ENCODE data around the gene THRA. TPM values are rescaled to one million over a fixed set of nuclear protein-coding genes. Genes with fewer than 3 reads are reported as not detected.

THRA gene
- total and polyA plus RNA-seq, 9 of the 15 experiments (the other 6 are each of a cell fraction or from before 2014, with no cell fraction given), result 0.34 to 23.4 (median 12.7) TPM

GRCh38 chr17:40026816-40027613 is 35.8 kb upstream of the THRA start:
- ChIA-PET POLR2A (interaction anchor here (0.6 to 1.4 kb wide), 5 partner anchors 12 to 156 kb away, joined by 3 to 4 read pairs (median 3); partner anchors contain the start of gene MED24), CTCF (ENCODE audit: low intra/inter-chr PET ratio) (interaction anchor here (0.6 to 1.5 kb wide), 7 partner anchors 8 to 406 kb away, joined by 3 to 7 read pairs (median 3); no protein-coding TSS in a partner anchor)
- H3K4me1 ChIP-seq (replicated peaks in 1 of 2; ENCODE audit: control insufficient read depth in 2 of 2, insufficient read depth in 2 of 2, low read length in 2 of 2), result peaks cover 2 to 18% of the 10 kb centered on the region in 2 experiments; a peak in 4 of 5 replicates
- DNase-seq (ENCODE audit: extremely low read depth in 1 of 4, low spot score in 3 of 4), result peak; percentile 85 to 91 (median 88)
- FAIRE-seq, result peak; percentile 87
- H3K79me2 ChIP-seq (ENCODE audit: control insufficient read depth, insufficient read depth, low read length), result no peaks in the 10 kb centered on the region
- no peak overlapping the region for H3K4me3 ChIP-seq
- 0 out of 2 replicates have a peak, but pooled peaks cover 4% of the 10 kb centered on the region for H4K20me1 ChIP-seq (replicated peaks; ENCODE audit: control insufficient read depth, insufficient read depth, low read length)
- no peaks in the 10 kb centered on the region for H3K9me3 ChIP-seq (replicated peaks; ENCODE audit: control insufficient read depth, insufficient read depth, low read depth, low read length)
- peak; percentile 100 for ATAC-seq
- 0 out of 3 replicates have a peak overlapping the region, but pooled peaks have one; percentile 12 for H3K27ac ChIP-seq (ENCODE audit: extremely low read depth, low read depth, low read length)
- no peak overlapping the region for H2AFZ ChIP-seq (ENCODE audit: low read depth, low read length)
- BruUV-seq (replicated peaks), result no TSS peak
- 42% methylated on average over 25 of the region's 33 CpGs for WGBS (ENCODE audit: insufficient coverage, low coverage, missing lambda C conversion rate)
- H3K4me2 ChIP-seq (ENCODE audit: insufficient read depth, low read length), result no peak overlapping the region; the same call in 1 of the 2 replicates
- no peaks in the 10 kb centered on the region for H3K9me1 ChIP-seq (ENCODE audit: control insufficient read depth, insufficient read depth, low read length)
- H3K27me3 ChIP-seq (ENCODE audit: control insufficient read depth in 2 of 2, insufficient read depth in 2 of 2, low read length in 2 of 2), result no peaks in the 10 kb centered on the region
- in situ Hi-C loops (cut with MboI) (no loop called here), intact Hi-C loops (cut with micrococcal nuclease) (no loop called here)
- peaks cover 91% of the 10 kb centered on the region for H3K36me3 ChIP-seq (ENCODE audit: control insufficient read depth, insufficient read depth, low read length)
- peak overlapping the region in 1 of 2 experiments; percentile 76; a peak in 2 of 4 replicates for H3K9ac ChIP-seq (ENCODE audit: insufficient read depth in 1 of 2, low read depth in 2 of 2, low read length in 2 of 2)
- TF ChIP-seq NR2C2 (CRISPR knock-in tag; IDR thresholded peaks at IDR 0.05), result no peak
- TF ChIP-seq NR2C2 (tag; IDR thresholded peaks at IDR 0.05), result no peak
- TF ChIP-seq ZBTB33 (CRISPR knock-in tag; IDR thresholded peaks at IDR 0.05), result peak; percentile 65; the same call in 1 of the 2 replicates
- TF ChIP-seq YY1 (IDR thresholded peaks at IDR 0.05; ENCODE audit: borderline replicate concordance in 1 of 3, control insufficient read depth in 1 of 3, extremely low read depth in 1 of 3, insufficient read depth in 3 of 3, insufficient read length in 1 of 3, insufficient replicate concordance in 2 of 3, low read depth in 1 of 3, low read length in 2 of 3), result peak in 1 of 3 experiments; percentile 14
- TF ChIP-seq KDM1A (IDR thresholded peaks at IDR 0.05), result no peak
- 0 out of 2 replicates have a peak, but pooled peaks have one; percentile 51 for TF ChIP-seq KLF16 (IDR thresholded peaks at IDR 0.05)
- no peak for TF ChIP-seq U2AF1 (optimal IDR thresholded peaks at IDR 0.05; ENCODE audit: low read depth, low read length)
- peak; percentile 57; the same call in 1 of the 2 replicates for TF ChIP-seq REST (IDR thresholded peaks at IDR 0.05; ENCODE audit: borderline replicate concordance)
- TF ChIP-seq REST (CRISPR knock-in tag; IDR thresholded peaks at IDR 0.05; ENCODE audit: low read depth), result no peak
- no peak for TF ChIP-seq L3MBTL2 (IDR thresholded peaks at IDR 0.05)

Data from K562 (cell line).